Endothelial cell of umbilical vein (primary cell): Measurements from ENCODE around the gene S100A13. TPM values are rescaled to one million over a fixed set of nuclear protein-coding genes. Genes with fewer than 3 reads are reported as not detected.

Experiments
- BruUV-seq: library from RNA; stranded (reverse); fragments of 400-500 nt; replicated peaks from 2 replicates; lab custom pipeline; 2021; lab: Mats Ljungman, UMichigan
- CTCF ChIA-PET: fragments of 300-600, 350-600 bp; sonication (Branson Sonifier 250); formaldehyde crosslinking; loops from one replicate; lab custom pipeline; 2021; ENCODE audit warnings: antibody characterized with exemption, inconsistent platforms; lab: Charles Lee
- POLR2A ChIA-PET: fragments of 300-600, 350-600 bp; sonication (Branson Sonifier 250); formaldehyde crosslinking; loops from one replicate; lab custom pipeline; 2021; ENCODE audit warnings: antibody characterized with exemption, inconsistent platforms; lab: Charles Lee
- DNase-seq: peaks from one replicate; pipeline ENCODE4 v3.0.0-alpha.2; 2011; ENCODE audit warnings: low read depth, low spot score
- FAIRE-seq: peaks from 2 replicates; lab custom pipeline; 2011; peaks lifted over from hg19 to GRCh38; lab: Jason Lieb, UNC
- H2AFZ ChIP-seq: 2 replicates; pipeline ENCODE4 v1.6.0; 2012; ENCODE audit warnings: low read depth, low read length, control low read depth, inconsistent platforms
- H3K27ac ChIP-seq: 2 replicates; pipeline ENCODE4 v1.5.1; 2011; ENCODE audit warnings: low read depth, mild to moderate bottlenecking, control low read depth, low read length, moderate library complexity; ENCODE audit not compliant: insufficient read depth
- H3K27me3 ChIP-seq, 2 experiments: 2 replicates each; pipeline versions ENCODE4 v1.6.0 to v1.6.1; 2011; ENCODE audit warnings: low read length in 2 of 2, mixed read lengths in 1 of 2; ENCODE audit not compliant: control insufficient read depth in 2 of 2, insufficient read depth in 2 of 2
- H3K36me3 ChIP-seq, 2 experiments: 2 replicates in 1 of 2; 3 replicates in 1 of 2; pipeline ENCODE4 v1.5.1; 2011; ENCODE audit warnings: low read length in 2 of 2, mild to moderate bottlenecking in 1 of 2, moderate library complexity in 1 of 2; ENCODE audit not compliant: control insufficient read depth in 2 of 2, insufficient read depth in 2 of 2; ENCODE audit errors: extremely low read depth in 1 of 2
- H3K4me1 ChIP-seq: 3 replicates; pipeline ENCODE4 v1.5.1; 2011; ENCODE audit warnings: mild to moderate bottlenecking, low read length; ENCODE audit not compliant: control insufficient read depth, insufficient read depth; ENCODE audit errors: extremely low read depth
- H3K4me2 ChIP-seq: 2 replicates; pipeline ENCODE4 v1.6.1; 2011; ENCODE audit warnings: low read length, control low read depth, mixed read lengths; ENCODE audit not compliant: insufficient read depth
- H3K4me3 ChIP-seq, 3 experiments: fragments of 200-600 bp in 1 of 3; sonication (generic), shearing (Covaris generic) in 1 of 3; replicated peaks in 1 of 3; 2 replicates each; pipeline ENCODE4 v1.5.1; 2011 to 2016; ENCODE audit warnings: control low read depth in 3 of 3, low read length in 3 of 3, mild to moderate bottlenecking in 2 of 3, inconsistent platforms in 1 of 3, low read depth in 1 of 3, moderate library complexity in 1 of 3; ENCODE audit not compliant: insufficient read depth in 1 of 3
- H3K79me2 ChIP-seq: 2 replicates; pipeline ENCODE4 v1.6.0; 2012; ENCODE audit warnings: low read length, inconsistent platforms; ENCODE audit not compliant: control insufficient read depth, insufficient read depth
- H3K9ac ChIP-seq: replicated peaks from 2 replicates; pipeline ENCODE3; 2011; ENCODE audit warnings: low read length, control low read depth; ENCODE audit not compliant: insufficient read depth; ENCODE audit errors: extremely low read depth
- H3K9me1 ChIP-seq: replicated peaks from 3 replicates; pipeline ENCODE4 v1.6.0; 2011; ENCODE audit warnings: mild to moderate bottlenecking, low read length; ENCODE audit not compliant: control insufficient read depth, insufficient read depth; ENCODE audit errors: extremely low read depth
- H3K9me3 ChIP-seq: replicated peaks from 2 replicates; pipeline ENCODE4 v1.5.1; 2012; ENCODE audit warnings: low read length, inconsistent platforms; ENCODE audit not compliant: control insufficient read depth, insufficient read depth
- H4K20me1 ChIP-seq: replicated peaks from 2 replicates; pipeline ENCODE3; 2011; ENCODE audit warnings: mild to moderate bottlenecking, low read length; ENCODE audit not compliant: control insufficient read depth, insufficient read depth; ENCODE audit errors: extremely low read depth
- EZH2 ChIP-seq: IDR thresholded peaks from 2 replicates; pipeline ENCODE4 v1.6.1; 2012; ENCODE audit warnings: borderline replicate concordance, low read depth, mild to moderate bottlenecking, moderate library complexity, low read length, inconsistent platforms; ENCODE audit not compliant: severe bottlenecking
- FOS ChIP-seq: IDR thresholded peaks from 2 replicates; pipeline ENCODE4 v1.6.1; 2011; ENCODE audit warnings: mild to moderate bottlenecking, low read length, moderate library complexity, borderline replicate concordance; ENCODE audit not compliant: insufficient read depth
- GATA2 ChIP-seq: IDR thresholded peaks from 2 replicates; pipeline ENCODE4 v1.7.0; 2011; ENCODE audit warnings: low read depth, mild to moderate bottlenecking, moderate library complexity, mixed read lengths, low read length; ENCODE audit not compliant: insufficient read length, insufficient read depth
- JUN ChIP-seq: IDR thresholded peaks from 2 replicates; pipeline ENCODE4 v1.6.1; 2011; ENCODE audit warnings: borderline replicate concordance, low read depth; ENCODE audit not compliant: insufficient read length, insufficient read depth
- MYC ChIP-seq: IDR thresholded peaks from one replicate; pipeline ENCODE4 v1.6.1; 2011; ENCODE audit warnings: mild to moderate bottlenecking, low read depth, low read length
- POLR2A ChIP-seq: IDR thresholded peaks from 2 replicates; pipeline ENCODE4 v1.6.1; 2012; ENCODE audit warnings: low read depth, mild to moderate bottlenecking, control low read depth, low read length
- POLR2AphosphoS5 ChIP-seq: IDR thresholded peaks from 2 replicates; pipeline ENCODE4 v1.6.1; 2012; ENCODE audit warnings: low read depth, mild to moderate bottlenecking, control low read depth, low read length, moderate library complexity; ENCODE audit not compliant: insufficient read depth
- dilution Hi-C: fragments of 300-500 bp; cut with MboI; formaldehyde crosslinking; loops from one replicate; pipeline ENCODE4 v1.15.0; 2019; ENCODE audit warnings: low sequenced_read_pairs; ENCODE audit not compliant: extremely low pct_ligation_motif_present
- intact Hi-C: fragments of 100-400 bp; cut with micrococcal nuclease; formaldehyde crosslinking; loops from one replicate; pipeline ENCODE4 v1.10.0; 2022
- polyA plus RNA-seq, 4 experiments: library from polyadenylated mRNA; depleted of rRNA in 3 of 4; stranded (reverse) in 3 of 4; unstranded in 1 of 4; fragments of >200 nt; gene quantifications; 2 replicates each; pipeline versions ENCODE4 v1.2.1 to v1.2.3, GENCODE V29; 2011 to 2012; ENCODE audit warnings: missing spikeins in 1 of 4
- total RNA-seq: library from RNA; stranded (reverse); gene quantifications from 2 replicates; pipeline ENCODE4 v1.2.3, GENCODE V29; 2021
- TF ChIP-seq, protein P1 (sequence below), 2 donors: IDR thresholded peaks; 1 replicate in 1 of 2; 2 replicates in 1 of 2; pipeline ENCODE4 v1.5.1; 2011; ENCODE audit warnings: low read length in 2 of 2, mild to moderate bottlenecking in 2 of 2, moderate library complexity in 2 of 2, control low read depth in 1 of 2, inconsistent platforms in 1 of 2, low read depth in 1 of 2; ENCODE audit not compliant: insufficient read depth in 1 of 2; ENCODE audit errors: extremely low read depth in 1 of 2
- TF ChIP-seq, protein P2 (sequence below): IDR thresholded peaks from 2 replicates; pipeline ENCODE4 v1.6.1; 2011; ENCODE audit not compliant: insufficient read depth, insufficient read length

The S100A13 gene
- total and polyA plus RNA-seq, 2 donors (not counting 3 experiments of a cell fraction or from before 2014, with no cell fraction given) = 155 to 360 TPM

DNA sequence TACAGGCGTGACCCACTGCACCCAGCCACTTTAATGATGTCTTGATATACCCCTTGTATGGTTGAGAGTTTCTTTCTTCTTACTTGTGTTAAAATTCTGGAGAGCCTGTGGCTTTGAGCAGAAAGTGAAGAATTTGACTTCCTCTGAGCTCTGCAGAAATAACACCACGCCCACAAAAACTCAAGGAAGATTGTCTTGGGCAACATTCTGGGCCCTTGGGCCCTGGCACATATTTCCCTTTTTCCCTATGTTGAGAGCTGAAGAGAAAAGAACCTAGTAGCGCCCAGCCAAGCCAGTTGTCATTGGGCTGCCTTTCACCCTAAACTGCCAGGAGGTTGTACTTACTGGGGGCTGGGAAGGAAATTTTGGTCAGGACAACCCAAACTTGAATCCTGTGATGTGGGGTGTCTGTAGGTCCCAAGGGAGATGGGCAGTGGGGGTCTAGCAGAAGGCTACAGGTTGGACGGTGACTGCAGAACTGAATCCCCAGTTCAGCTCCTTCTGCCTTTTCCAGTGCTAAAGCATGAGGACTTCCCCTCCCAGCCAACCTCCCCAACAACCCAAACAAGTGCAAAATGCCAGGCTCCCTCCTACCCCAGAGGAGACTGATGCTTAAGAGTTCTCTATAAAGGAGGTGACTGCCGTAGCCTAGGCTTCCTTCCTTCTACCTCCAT, 19.5 kb upstream of the S100A13 start:
- dilution Hi-C loops = no loop called here
- Histone ChIP-seq H3K27ac (no peak overlapping the region), H2AFZ (no peak overlapping the region), H3K9me1 (no peaks in the 10 kb centered on the region), H3K79me2 (peaks cover 5% of the 10 kb centered on the region), H4K20me1 (no peaks in the 10 kb centered on the region), H3K9me3 (no peaks in the 10 kb centered on the region), H3K4me1 (no peaks in the 10 kb centered on the region), H3K4me3 (no peak overlapping the region), H3K27me3 (no peaks in the 10 kb centered on the region), H3K9ac (no peak overlapping the region), H3K4me2 (no peak overlapping the region), H3K36me3 (peaks cover 30 to 31% of the 10 kb centered on the region in 2 experiments)
- DNase-seq (no peak), FAIRE-seq (no peak)
- POLR2A ChIA-PET = interaction anchor here (0.7 kb wide), 1 partner anchor 75 kb away, joined by 3 read pairs; no protein-coding TSS in a partner anchor
- TF ChIP-seq EZH2 (no peak), POLR2AphosphoS5 (peak; percentile 15), MYC (no peak)
- no TSS peak for BruUV-seq
- intact Hi-C loops = no loop called here
- CTCF ChIA-PET = interaction anchor here (0.9 kb wide), 1 partner anchor 13 kb away, joined by 3 read pairs; the partner anchor contains the start of gene CHTOP

DNA sequence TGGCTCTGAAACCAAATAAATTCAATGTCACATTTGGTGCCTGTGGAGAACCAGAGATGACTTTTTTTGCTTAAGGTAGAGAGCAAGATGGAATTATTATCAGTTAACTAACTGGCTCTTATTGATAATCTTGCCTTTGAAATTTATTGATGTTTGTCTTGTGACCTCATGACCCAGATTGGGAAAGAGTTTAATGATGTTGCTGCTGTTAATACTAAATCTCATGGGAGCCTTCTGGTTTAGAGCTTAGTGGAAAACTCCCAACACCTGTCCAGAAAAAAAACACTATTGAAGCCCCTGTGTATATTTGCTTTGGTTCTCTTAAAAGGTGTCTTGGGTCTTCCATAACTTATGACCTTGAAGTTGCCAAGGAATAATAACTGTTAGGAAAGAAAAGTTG, 16.5 kb upstream of the S100A13 start:
- POLR2A ChIA-PET = interaction anchor here (0.7 to 2.1 kb wide), 2 partner anchors 10 to 14 kb away, joined by 3 to 12 read pairs; partner anchors contain the start of gene CHTOP
- intact Hi-C loops = no loop called here
- H3K4me2 ChIP-seq = no peak overlapping the region

More for the DNA sequence above, 16.5 kb upstream of the S100A13 start:
- Histone ChIP-seq H3K4me3 (no peak overlapping the region), H3K27me3 (no peaks in the 10 kb centered on the region), H3K4me1 (no peaks in the 10 kb centered on the region), H3K27ac (no peak overlapping the region), H3K79me2 (peaks cover 19% of the 10 kb centered on the region), H3K36me3 (peaks cover 41 to 42% of the 10 kb centered on the region in 2 experiments), H3K9ac (no peak overlapping the region), H4K20me1 (peaks cover 2% of the 10 kb centered on the region), H3K9me3 (no peaks in the 10 kb centered on the region), H2AFZ (no peak overlapping the region), H3K9me1 (no peaks in the 10 kb centered on the region)
- no peak for DNase-seq
- dilution Hi-C loops = no loop called here
- no TSS peak for BruUV-seq
- FAIRE-seq = no peak
- TF ChIP-seq, protein P1, sequence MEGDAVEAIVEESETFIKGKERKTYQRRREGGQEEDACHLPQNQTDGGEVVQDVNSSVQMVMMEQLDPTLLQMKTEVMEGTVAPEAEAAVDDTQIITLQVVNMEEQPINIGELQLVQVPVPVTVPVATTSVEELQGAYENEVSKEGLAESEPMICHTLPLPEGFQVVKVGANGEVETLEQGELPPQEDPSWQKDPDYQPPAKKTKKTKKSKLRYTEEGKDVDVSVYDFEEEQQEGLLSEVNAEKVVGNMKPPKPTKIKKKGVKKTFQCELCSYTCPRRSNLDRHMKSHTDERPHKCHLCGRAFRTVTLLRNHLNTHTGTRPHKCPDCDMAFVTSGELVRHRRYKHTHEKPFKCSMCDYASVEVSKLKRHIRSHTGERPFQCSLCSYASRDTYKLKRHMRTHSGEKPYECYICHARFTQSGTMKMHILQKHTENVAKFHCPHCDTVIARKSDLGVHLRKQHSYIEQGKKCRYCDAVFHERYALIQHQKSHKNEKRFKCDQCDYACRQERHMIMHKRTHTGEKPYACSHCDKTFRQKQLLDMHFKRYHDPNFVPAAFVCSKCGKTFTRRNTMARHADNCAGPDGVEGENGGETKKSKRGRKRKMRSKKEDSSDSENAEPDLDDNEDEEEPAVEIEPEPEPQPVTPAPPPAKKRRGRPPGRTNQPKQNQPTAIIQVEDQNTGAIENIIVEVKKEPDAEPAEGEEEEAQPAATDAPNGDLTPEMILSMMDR (IDR thresholded peaks at IDR 0.05; ENCODE audit: extremely low read depth in 1 of 2, insufficient read depth in 1 of 2, low read depth in 1 of 2, low read length in 2 of 2) = no peak
- TF ChIP-seq MYC (no peak), POLR2A (no peak), POLR2AphosphoS5 (no peak), GATA2 (no peak), FOS (no peak), JUN (no peak), EZH2 (no peak)
- TF ChIP-seq, protein P2, sequence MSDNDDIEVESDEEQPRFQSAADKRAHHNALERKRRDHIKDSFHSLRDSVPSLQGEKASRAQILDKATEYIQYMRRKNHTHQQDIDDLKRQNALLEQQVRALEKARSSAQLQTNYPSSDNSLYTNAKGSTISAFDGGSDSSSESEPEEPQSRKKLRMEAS = no peak
- CTCF ChIA-PET = interaction anchor here (1.4 to 2.3 kb wide), 4 partner anchors 8 to 133 kb away, joined by 3 to 11 read pairs (median 6); no protein-coding TSS in a partner anchor
